Activated CD8-positive, alpha-beta memory T cell treated with anti-CD3 and anti-CD28 coated beads, Interleukin-2, amount 50 U/mL, for 1 hour (primary cell): ENCODE measurements around the gene TBCE.
"Not testable (repeated sequence)": the region's sequence is repeated elsewhere in the genome, so short reads cannot be mapped to it uniquely, and the experiment has no call there.

Experiments used
- DNase-seq: peaks from one replicate; pipeline ENCODE4 v3.0.0-alpha.2; 2020; ENCODE audit errors: extremely low read depth

TBCE gene

GRCh38 chr1:235351898-235352297 lies 15.3 kb upstream of the TBCE start:
- DNase-seq = no peak

GRCh38 chr1:235357485-235358373 lies 9.5 kb upstream of the TBCE start:
- no peak for DNase-seq

- no peak for DNase-seq
Measured at GRCh38 chr1:235358899-235359298, 8.3 kb upstream of the TBCE start.

GRCh38 chr1:235364189-235364588 lies 3.0 kb upstream of the TBCE start:
- DNase-seq = not testable (repeated sequence)

- DNase-seq = no peak
Measured at GRCh38 chr1:235366286-235366685, 941 bp upstream of the TBCE start.

- no peak for DNase-seq
Measured at GRCh38 chr1:235368428-235368827, 1.2 kb downstream of the TBCE start.

GRCh38 chr1:235369802-235370201 lies 2.6 kb downstream of the TBCE start:
- DNase-seq = no peak

- DNase-seq = no peak
Measured at GRCh38 chr1:235375919-235376605, 8.8 kb downstream of the TBCE start.

- not testable (repeated sequence) for DNase-seq
Measured at GRCh38 chr1:235378134-235378735, 11.0 kb downstream of the TBCE start.

GRCh38 chr1:235381955-235382739 lies 14.9 kb downstream of the TBCE start:
- DNase-seq = not testable (repeated sequence)

- not testable (repeated sequence) for DNase-seq
Measured at GRCh38 chr1:235385633-235386032, 18.4 kb downstream of the TBCE start.

- no peak for DNase-seq
Measured at GRCh38 chr1:235391874-235392273, 24.6 kb downstream of the TBCE start.

GRCh38 chr1:235397733-235398132 lies 30.5 kb downstream of the TBCE start:
- no peak for DNase-seq

GRCh38 chr1:235399661-235400060 lies 32.4 kb downstream of the TBCE start:
- DNase-seq = no peak

GRCh38 chr1:235401251-235401650 lies 34.0 kb downstream of the TBCE start:
- DNase-seq = no peak

- no peak for DNase-seq
Measured at GRCh38 chr1:235402457-235403200, 35.4 kb downstream of the TBCE start.

- DNase-seq = no peak
Measured at GRCh38 chr1:235403593-235403992, 36.4 kb downstream of the TBCE start.

- DNase-seq = no peak
Measured at GRCh38 chr1:235404190-235404589, 37.0 kb downstream of the TBCE start.

GRCh38 chr1:235407419-235407818 lies 40.2 kb downstream of the TBCE start:
- no peak for DNase-seq

- DNase-seq = no peak
Measured at GRCh38 chr1:235408503-235408960, 41.3 kb downstream of the TBCE start.
